ENCODE results near the gene MTA3. TPM values are rescaled to one million over a fixed set of nuclear protein-coding genes. Genes with fewer than 3 reads are reported as not detected.
"Not testable (repeated sequence)": the region's sequence is repeated elsewhere in the genome, so short reads cannot be mapped to it uniquely, and the experiment has no call there.

Gene MTA3
- total RNA-seq, 1 donor from 2014 or later: 22.4 TPM

DNA sequence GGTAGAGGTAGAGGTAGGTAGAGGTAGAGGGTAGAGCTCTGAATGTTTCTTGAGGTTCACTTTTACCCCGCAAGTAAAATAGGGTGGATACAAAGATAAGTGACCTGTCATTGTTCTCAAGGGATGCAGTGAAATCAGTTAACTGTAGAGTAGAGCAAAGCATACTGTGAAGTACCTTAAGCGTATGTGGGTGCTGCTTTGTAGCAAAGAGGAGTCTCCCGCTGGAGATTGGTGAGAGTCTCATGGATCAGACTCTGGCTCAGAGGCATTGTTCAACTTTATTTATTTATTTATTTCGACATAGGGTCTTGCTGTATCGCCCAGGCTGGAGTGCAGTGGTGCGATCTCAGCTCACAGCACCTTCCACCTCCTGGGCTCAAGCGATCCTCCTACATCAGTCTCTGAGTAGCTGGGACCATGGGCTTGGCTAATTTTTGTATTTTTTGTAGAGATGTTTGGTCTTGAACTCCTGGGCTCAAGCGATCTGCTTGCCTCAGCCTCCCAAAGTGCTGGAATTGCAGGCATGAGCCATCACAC is 38.7 kb downstream of the MTA3 start:
- DNase-seq (ENCODE audit: low read depth, low spot score): no peak

DNA sequence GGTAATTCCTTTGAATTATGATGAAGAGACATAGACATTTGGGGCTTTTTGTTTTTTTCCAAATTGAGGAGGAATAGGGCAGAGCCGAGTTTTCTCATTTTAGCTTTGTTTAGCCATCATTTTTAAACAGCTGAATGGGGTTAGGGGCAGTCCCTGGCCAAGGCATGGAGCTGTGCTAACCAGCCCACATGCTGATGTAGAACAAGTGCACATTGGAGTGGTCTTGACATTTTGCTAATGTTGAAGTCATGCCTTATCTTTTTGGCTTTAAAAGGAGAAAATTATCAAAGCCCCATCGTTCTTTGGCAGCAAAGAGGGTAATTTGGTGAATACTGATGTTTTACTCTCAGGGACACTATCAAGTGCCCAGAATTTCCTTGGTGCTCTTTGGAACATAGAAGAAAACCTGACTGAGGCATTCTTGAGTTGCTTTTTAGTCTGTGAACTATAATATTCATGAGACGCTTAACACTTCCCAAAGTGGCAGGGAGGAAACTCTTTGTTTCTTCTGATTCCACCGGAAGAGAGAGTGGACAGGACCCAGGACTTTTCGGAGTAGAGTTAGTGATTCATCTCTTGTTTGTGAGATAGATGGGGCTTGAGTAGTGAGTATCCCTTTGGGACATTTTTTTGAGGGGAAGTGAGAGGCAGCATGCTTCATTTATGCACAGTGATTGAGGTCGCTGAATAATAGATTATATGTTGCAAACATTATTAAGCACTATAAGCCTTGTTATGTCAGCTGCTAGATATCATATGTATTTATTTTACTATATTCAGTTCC is 45.0 kb downstream of the MTA3 start:
- no peak for DNase-seq (ENCODE audit: low read depth, low spot score)

DNA sequence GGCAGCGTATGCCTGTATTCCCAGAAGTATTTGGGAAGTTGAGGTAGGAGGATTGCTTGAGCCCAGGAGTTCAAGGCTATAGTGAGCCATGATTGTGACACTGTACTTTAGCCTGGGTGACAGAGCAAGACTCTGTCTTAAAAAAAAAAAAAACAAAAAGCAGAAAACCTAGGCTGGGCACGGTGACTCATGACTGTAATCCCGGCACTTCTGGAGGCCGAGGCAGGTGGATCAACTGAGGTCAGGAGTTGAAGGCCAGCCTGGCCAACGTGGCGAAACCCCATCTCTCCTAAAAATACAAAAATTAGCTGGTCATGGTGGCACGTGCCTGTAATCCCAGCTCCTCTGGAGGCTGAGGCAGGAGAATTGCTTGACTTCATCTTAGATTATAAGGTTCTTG is 46.4 kb downstream of the MTA3 start:
- DNase-seq (ENCODE audit: low read depth, low spot score): no peak

- DNase-seq (ENCODE audit: low read depth, low spot score): peak; percentile 10
Measured at GRCh38 chr2:42618116-42618515, 49.7 kb downstream of the MTA3 start.

DNA sequence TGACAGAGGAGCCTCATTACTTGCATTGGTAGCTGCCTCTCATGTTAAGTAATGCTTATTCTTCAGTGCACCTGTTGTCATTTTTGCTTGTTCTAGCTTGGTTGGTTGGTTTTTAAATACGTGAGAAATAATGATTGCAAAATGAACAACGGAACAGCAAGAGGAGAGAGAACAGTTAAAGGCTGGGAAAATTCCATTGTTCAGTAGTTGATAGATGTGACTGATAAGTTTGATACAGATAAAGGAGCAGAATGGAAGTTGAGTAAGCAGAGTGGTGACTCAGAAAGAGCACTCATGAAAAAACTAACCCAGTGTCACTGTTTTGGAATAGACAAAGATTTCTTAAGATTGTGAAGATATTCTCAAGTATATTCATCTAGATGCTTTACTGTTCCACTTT is 50.5 kb downstream of the MTA3 start:
- peak; percentile 67 for DNase-seq (ENCODE audit: low read depth, low spot score)

- DNase-seq (ENCODE audit: low read depth, low spot score): not testable (repeated sequence)
Measured at GRCh38 chr2:42621626-42622025, 53.2 kb downstream of the MTA3 start.

DNA sequence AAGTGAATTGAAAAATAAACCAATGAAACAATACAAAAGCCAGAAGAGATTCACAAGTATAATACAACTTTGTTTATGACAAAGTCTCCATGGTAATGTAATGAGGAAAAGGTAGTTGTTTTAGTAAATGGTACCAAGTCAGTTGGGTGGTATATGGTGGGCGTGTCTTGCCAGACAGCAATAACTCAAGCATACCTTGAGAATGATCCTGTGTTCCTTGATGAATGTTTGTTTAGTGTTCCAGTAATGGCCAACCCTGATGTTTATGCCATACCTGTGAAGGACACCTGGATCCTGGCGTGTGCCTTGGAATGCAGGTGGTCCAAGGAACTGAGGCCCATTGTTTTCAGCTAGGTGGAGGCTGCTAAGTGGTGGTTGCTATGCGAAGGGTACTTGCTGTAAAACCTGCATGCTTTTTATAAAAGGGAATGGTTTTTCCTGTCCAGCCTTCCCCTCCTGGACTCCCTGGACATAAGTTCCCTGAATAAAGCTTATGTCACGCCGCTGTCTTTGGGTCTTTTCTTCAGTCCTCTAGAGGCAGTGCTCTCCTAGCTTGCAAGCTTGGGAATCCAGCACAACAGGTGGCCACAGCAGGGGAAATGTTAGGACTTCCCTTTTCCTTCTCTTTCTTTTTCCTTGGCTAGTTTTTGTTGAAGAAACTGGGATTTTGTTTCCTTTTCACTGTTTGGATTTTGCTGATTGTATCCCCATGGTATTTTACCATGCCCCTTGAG is 54.7 kb downstream of the MTA3 start:
- no peak for DNase-seq (ENCODE audit: low read depth, low spot score)

GRCh38 chr2:42624047-42624446 is 55.6 kb downstream of the MTA3 start:
- DNase-seq (ENCODE audit: low read depth, low spot score): no peak

- DNase-seq (ENCODE audit: low read depth, low spot score): not testable (repeated sequence)
Measured at GRCh38 chr2:42628024-42628423, 59.6 kb downstream of the MTA3 start.

DNA sequence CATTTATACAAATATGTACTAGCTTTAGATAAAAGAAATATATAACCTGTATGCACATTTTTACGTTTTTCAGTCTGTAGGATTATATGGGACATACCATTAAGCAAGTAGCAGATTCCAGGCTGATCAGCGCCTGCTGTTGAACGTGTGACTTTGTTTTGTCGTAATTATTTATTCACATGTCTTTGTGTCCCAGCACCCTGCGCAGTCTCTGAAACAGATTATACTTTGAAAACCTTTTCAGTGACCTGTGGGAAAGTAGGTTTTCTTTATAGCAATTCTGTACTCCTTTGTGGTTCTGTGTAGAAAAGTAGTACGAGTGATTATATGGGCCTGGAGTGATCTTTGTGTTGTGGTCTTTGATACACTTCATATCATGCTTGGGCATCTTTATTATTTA is 68.5 kb downstream of the MTA3 start:
- no peak for DNase-seq (ENCODE audit: low read depth, low spot score)

DNA sequence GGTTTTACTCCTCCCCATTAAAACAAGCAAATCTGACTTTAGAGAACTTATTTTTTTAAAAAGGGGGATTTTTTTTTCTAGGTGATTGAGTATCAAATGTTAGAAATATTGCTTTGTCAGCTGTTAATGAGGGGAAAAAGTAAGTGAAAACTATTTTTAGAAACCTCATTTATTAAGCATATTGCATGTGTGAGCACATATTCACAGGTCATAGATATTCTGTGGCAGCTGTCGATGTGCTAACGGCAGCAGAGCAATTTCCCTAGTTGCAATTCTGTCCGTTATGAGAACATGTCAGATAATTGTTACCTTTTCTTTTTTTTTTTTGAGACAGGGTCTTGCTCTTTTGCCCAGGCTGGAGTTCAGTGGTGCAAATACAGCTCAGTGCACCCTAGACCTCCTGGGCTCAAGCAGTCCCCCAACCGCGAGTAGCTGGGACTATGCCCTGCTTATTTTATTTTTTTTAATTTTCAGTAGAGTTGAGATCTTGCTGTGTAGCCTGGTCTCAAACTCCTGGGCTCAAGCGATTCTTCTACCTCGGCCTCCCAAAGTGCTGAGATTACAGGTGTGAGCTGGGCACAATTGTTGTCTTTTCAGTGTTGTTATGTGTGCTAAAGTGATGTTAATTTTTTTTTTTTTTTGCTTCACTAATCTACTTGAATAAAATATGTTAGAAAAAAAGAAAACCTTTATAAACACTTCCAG is 69.8 kb downstream of the MTA3 start:
- no peak for DNase-seq (ENCODE audit: low read depth, low spot score)

DNA sequence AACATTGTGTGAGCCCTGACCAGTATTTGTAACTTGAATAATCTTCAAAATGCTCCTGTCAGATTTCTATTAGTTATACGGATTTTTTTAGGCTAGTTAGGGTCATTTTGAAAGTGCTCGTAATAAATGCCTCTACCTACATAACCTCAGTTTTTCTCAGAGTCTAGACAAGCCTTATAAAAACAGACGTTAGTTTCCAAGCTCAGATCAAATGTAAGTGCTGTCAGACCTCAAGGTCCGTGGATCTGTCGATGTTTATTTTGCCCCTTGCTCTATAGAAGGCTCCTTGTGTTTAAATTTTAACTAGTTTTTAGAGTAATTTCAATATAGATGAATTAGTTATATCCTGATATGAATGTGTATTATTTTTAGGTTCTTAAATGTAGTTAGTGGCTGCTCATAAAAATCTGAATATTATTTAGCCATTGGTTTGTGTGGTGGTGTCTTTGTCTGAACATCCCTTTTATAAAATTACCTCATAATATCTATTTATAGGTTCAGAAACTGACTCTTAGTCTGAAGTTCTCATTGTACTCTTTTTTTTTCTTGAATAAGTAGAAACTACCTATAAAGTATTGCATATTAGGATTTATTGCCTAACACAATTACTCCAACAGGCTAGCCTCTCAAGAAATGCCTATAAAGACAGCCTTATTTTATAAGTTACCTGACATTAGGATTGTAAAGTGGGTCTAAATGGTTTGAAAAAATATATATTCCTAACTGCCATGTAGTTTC is 71.1 kb downstream of the MTA3 start:
- no peak for DNase-seq (ENCODE audit: low read depth, low spot score)

DNA sequence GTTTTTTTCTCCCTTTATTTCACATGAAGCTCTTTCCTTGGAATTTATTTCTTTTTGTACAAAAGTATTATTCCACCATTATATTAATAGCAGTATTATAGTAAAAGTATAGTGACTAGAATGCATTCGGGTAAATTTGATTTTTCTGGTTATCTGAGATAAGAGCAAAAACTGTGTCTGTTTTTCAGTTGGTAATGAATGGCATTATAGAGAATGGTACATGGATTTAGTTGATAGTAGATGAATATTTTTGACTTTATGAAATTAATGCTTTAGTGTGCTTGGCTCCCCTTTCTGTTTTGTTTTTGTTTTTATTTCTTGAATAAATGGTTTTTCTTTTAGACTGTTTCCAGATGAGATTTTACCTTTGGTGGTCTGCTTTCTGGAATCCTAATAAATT is 71.8 kb downstream of the MTA3 start:
- DNase-seq (ENCODE audit: low read depth, low spot score): no peak

- DNase-seq (ENCODE audit: low read depth, low spot score): not testable (repeated sequence)
Measured at GRCh38 chr2:42642371-42642770, 73.9 kb downstream of the MTA3 start.

- DNase-seq (ENCODE audit: low read depth, low spot score): no peak
Measured at GRCh38 chr2:42645551-42645950, 77.1 kb downstream of the MTA3 start.

- no peak for DNase-seq (ENCODE audit: low read depth, low spot score)
Measured at GRCh38 chr2:42648796-42649195, 80.4 kb downstream of the MTA3 start.

DNA sequence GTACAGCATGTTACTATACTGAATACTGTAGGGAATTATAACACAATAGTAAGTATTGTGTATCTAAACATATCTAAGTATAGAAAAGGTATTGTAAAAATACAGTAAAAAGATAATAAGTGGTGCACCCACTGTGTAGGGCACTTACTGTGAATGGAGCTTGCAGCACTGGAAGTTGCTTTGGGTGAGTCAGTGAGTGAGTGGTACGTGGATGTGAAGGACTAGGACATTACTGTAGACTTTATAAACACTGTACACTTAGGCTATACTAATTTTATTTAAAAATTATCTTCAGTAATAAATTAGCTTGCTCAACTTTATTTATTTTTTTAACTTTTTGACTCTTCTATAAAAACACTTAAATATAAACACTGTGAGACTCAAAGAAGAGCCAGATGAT is 82.6 kb downstream of the MTA3 start:
- no peak for DNase-seq (ENCODE audit: low read depth, low spot score)

DNA sequence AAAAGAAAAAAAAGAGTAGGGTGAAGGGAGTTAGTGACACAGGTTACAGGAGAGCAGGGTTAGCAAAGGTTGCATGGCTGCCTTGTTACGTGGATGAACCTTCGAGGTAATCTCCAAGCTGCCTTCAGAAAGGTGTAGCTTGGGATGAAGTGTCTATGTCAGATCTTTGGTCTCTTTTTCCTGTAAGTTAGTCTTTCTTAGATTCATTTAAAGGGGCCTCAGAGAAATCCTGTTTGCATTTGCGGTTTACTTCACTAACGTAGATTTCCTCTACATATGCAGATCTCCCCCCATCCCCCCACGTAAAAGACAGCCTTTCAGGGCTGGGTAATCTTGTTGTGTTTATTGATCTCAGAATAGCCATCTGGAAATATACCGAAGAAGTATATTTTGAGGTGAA is 83.7 kb downstream of the MTA3 start:
- no peak for DNase-seq (ENCODE audit: low read depth, low spot score)

- no peak for DNase-seq (ENCODE audit: low read depth, low spot score)
Measured at GRCh38 chr2:42653039-42653438, 84.6 kb downstream of the MTA3 start.

GRCh38 chr2:42653908-42654445 is 85.5 kb downstream of the MTA3 start:
- no peak for DNase-seq (ENCODE audit: low read depth, low spot score)

GRCh38 chr2:42658306-42658705 is 89.9 kb downstream of the MTA3 start:
- DNase-seq (ENCODE audit: low read depth, low spot score): no peak
